ENCODE data around the gene PTGDR2.

PTGDR2 gene

DNA sequence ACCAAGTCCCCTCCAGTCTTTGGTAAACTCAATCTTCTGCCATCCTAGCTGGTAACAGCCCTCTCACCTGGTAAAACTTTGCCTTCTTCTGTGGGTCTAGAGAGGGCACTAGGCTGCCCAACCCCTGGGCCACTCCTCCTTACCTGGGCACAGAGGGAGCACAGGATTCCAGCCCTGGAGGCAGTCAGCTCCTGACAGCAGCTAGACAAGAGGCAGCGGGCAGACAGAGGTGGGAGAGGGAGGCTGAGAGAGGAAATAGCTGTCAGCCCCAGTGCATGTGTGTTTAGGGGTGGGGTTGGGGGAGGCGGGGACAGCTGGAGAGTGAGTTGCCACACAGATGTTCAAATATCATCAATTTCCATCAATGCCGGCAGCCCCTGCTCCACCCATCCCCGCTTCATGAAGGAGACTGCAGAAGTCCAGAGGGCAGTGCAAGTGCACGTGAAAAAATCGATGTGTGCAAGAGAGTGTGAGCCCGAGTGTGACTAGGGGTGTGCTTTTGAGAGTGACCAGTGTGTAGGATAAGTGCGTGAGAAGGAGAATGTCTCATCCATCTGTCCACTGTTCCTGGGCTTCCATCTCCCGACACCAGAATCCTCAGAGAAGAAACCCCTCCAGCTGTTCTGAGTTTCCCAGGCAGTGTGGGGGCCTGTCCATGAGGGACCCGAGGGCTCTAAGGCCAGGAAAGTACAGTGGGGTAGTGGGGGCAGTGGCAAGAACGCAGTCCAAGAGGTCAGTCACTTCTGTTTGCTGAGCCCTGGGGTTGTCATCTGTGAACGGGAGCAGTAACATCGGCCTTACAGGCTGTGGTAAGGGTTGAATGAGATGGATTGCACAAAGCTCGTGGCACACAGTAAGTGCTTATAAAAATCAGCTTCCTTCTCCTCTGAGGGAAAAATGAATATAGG lies at the start of gene PTGDR2:
Gene PTGDR2 (minus strand): TSS at position 225 of the 908 bp plus-strand sequence. CDS start 2,228 bp downstream, outside the sequence.
- DNase-seq (ENCODE audit: low read depth) = no peak

DNA sequence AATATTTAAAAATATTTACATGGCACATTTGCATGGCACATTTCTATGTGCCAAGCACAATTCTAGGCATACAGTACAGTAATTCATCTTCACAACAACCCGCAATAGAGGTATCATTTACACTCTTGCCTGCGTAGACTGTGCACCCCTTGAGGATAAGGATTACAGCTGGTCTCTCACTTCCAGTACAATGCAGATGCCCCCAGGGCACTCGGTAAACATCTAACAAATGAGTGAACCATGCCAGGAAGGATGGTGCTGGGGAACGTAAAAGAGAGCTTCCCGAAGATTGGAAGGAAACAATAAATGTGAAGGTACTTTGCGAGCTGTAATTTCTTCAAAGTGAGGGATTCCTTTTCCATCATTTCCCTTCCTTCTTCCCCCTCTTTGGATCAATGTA lies 49.3 kb upstream of the PTGDR2 start:
- no peak for DNase-seq (ENCODE audit: low read depth)

DNA sequence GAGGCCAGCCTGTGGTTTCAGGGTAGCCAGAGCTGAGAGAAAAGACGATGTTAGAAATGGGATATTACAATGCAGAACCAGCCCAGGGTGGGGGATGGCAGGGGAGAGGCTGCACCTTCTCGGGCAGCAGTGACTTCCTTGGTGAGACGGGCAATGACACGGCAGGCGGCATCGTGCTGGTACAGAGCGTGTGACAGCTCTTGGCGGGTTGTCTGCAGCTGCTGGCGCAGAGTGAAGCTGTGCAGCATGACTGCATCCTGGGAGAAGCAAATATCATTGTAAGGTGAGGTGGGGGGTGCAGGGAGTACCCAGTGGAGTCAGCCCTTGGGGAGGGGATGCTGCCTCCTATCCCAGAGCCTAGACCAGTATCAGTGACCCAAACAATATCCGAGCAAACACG lies 46.9 kb upstream of the PTGDR2 start:
- DNase-seq (ENCODE audit: low read depth) = no peak

DNA sequence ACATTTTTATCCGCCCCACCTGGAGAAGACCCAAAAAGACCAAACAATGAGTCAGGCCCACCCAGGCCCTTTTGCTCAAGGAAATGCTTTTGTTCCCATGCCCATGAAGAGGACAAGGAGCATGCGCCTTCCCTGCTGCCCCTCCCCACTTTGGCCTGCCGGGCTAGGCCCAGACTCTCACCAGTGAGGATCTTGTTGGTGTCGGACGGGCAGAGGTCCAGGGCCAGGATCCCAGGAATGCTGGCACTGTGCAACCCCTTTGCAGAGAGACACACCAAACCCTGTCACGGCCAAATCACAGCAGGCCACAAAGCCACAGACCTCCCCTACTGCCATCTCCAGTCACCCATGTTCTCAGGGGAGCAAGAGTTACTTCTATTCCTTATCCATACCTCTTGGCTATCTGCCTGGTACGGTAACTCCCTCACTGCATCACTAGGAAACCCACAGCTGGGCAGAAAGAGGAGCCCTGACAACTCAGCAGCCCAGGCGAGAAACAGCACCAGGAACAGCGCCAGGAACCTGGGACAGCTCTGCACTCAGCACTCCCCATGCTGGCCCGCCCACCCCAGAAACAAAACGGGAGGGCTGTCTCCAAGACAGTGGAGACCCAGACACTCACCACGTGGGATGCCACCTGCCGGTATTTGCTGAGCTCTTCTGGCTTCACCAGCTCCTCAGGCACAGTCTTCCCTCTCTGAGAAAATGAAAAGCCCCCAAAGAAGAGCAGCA lies 45.1 kb upstream of the PTGDR2 start:
- no peak for DNase-seq (ENCODE audit: low read depth)

DNA sequence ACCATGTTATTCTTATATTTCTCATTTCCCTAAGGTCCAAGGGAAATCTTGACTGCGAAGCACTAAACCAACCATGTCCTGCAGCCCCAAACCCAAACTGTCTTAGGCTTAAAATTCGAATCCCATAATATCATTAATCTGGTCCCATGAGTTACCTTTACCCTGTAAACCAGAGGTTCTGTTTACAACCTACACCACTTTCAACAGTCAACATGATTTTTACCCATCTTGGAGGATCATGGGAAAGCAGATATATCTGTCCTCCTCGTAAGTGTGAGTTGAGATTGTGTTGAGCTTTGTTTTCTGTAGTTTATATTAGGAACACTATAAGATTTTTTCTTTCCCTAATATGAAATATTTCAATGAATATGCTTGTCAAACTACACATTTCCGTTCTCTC lies 44.2 kb upstream of the PTGDR2 start:
- no peak for DNase-seq (ENCODE audit: low read depth)

DNA sequence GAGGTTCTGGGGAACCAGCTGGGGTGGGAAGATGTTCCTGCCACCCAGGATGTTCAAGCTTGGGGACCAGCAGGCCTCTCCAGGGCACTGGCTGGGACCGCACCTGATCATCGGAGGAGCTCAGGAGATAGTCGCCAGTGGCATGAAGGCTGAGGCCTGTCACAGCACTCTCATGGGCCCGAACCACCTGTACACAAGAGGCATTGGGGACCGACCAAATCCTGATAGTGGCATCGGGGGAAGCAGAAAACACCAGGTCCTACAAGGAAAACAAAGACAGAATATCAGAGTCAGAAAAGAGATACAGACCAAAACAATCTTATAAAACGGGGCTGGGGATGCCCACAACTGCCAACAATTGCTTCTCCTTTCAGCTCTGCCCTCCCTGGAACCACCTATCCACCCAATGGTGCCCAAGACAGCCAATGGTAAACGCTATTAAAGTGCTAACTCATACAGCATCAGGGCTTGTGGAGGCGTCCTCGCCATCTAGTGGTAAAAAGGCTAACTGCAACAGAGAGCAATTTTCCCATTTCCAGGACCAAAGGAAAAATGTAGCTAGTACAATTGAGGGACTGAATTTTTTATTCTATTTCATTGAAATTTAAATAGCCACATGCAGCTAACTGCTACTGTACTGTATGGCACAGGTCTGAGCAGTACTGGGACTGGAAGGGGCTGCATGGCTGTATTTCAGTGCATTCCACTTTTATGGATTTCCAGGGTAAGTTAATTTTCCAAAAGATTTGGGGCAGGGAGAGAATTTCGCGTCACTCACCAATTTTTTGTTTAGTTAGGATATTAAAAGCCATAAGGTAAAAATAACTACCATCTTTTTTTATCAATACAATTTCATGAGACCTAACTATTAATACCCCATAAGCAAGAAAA lies 43.5 kb upstream of the PTGDR2 start:
- no peak for DNase-seq (ENCODE audit: low read depth)

DNA sequence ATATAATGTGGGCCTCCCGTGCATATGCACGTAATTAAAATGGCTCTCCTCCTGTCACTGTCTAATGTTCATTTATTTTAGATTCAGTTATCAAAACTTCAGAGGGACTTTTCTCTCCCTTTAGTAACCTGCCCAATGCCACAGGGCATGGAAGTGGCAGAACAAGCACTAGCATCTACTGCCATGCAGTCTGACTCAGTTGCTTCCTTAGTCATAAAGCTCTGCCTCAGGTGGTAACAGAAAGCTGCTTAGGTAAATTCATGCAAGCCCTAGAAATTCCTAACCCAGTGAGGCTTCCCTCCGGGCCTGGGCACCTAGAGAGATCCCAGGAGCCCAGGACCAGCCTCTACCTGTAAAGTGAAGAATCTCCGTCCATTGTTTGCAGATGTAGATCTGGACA lies 41.7 kb upstream of the PTGDR2 start:
- no peak for DNase-seq (ENCODE audit: low read depth)

DNA sequence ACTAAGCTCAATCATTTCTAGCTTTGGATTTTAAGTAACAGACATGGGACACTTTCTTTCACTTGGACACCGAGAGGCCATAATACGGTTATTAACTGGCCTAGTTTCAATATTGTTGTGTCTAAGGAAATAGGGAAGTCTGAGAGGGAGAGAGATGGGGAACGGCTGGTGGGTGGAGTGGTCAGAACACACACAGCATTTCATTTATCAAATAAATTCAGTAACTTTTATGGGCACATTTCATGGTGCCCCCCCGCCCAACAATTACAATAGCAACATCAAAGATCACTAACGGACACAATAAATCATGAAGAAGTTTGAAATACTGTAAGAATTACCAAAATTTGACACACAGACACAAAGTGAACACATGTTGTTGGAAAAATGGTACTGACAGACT lies 39.9 kb upstream of the PTGDR2 start:
- no peak for DNase-seq (ENCODE audit: low read depth)

DNA sequence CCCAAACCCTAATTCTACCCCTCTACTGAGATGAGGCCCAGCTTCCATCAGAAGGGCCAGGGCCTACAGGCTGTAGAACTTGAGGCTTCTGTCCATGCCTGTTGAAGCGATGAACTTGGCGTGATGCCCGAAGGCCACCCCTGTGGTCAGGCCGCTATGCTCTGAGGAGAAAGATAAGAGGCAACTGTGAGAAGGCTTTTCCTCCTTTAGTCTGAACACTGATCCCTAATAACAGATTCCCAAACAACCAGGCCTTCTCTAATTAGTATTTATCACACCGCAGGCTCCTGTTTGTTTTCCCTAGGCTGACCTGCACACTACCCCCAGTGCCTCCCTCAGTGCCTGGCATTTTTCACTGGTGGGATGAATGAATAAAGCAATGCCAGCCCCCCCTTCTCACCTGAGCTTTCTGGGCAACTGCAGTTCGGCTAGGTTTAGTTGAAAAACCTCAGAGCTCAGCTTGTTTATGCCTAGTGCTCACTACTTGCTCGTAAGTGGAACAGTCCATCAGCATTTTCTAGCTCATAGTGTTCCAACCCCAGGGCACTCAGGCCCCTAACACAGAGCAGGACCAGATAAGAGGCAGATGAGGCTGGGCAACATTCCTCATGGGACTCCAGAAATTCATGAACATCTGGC lies 35.5 kb upstream of the PTGDR2 start:
- DNase-seq (ENCODE audit: low read depth) = no peak

DNA sequence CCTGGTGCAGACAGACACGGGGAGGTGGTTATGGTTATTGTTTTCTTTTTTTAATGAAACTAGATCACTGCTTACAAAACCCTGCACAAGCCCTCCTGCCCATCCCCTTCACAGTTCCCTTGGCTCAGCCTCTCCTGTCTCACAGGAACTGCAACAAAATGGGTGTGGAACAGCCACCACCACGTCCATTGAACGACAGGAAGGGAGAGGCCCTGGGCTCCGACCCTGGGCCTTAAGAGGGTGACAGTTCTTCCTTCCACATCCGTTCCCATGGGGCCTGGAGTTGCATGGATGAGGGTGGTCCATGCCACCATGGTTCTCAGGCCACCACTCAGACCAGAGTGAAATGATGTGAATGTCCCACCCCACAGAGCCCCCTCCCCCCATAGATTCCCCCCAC lies 34.9 kb upstream of the PTGDR2 start:
- no peak for DNase-seq (ENCODE audit: low read depth)

DNA sequence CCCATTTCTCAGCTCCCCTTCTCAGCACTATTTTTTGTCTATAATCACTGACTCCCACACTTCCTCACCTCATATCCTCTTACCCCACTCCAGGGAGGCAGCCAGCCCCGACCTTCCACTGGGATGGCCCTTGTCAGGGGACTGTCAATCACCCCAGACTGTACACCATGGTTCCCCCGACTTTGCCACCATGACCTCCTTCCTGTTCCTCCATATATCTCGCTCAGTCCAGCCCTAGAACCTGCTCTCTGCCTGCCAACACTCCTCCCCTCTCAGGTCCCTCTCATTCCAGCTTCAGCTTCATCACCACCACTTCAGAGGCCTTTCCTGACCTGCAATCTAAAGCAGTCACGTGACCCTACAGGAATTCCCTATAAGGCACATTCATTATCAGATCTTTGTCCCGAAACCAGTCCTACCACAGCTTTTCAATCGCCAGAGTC lies 34.1 kb upstream of the PTGDR2 start:
- no peak for DNase-seq (ENCODE audit: low read depth)

DNA sequence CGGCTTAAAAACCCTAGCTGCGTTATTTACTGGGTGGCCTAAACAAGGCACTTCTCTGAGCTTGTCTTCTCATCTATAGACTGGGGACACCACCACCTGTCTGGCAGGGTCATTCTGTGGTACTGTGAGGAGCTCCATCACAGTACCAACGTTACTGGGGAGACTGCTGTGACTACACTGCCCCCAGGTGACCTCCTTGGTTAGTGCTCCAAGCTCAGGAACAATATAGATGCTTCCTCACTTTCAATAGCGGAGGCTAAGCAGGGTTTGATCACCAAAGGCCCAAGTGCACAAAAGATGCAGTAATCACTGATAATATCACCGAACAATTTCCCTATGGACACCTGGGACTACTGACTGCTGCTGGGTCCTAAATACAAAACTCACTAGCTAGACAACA lies 31.8 kb upstream of the PTGDR2 start:
- no peak for DNase-seq (ENCODE audit: low read depth)

DNA sequence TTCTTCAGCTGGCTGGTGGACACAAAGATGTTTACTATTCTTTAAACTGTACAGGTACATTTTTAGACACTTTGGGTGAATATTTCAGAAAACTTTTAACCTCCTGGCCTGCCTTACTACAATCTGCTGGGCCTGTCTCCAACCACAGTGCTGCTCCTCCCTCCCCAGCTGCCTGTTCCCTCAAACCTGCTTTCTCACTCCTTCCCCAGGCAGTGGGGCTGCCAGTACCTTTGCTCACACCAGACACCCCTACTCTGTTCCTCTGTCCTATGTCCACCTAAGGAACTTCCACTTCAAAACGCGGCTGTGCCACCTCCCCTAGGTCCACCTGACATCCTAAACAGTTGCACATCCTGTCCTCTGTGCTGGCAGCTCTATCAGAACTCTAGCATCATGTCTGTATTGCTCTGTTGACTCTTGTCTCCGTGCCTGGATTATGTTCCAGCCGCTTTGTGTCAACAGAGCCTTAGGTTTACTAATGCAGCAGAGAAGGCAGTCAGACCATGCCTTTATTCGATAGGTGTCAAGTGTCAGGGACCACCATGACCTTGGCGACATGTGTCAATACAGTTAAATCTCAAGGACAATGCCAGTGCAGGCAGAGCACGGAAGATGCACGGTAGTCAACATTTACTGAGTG lies 25.0 kb upstream of the PTGDR2 start:
- no peak for DNase-seq (ENCODE audit: low read depth)

DNA sequence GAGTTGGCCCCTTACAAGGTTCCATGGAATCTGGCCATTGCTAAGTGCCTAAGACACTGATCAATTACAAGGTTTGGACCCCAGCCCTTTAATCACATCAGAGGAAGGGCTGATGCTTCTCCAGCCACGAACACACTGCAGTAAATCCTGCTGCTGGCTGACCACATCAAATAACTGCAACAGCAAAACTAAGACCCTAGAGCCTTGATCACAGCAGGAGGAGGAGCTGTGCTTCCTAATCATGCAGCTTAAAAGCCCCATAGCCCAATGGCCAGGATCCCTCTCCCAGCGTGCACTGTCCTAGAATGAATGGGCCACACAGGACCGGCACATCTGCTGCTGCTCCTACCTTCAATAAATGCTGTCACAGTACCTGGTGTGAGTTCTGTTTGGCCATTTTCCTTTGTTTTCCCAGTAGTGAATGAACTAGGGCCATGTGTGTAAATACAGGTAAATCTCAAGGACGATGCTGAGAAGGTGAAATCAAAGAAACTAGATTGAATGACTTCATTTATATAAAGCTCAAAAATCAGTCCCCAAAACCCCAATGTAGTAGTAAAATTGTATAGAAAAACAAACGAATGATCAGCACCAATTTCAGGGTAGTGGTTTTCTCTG lies 24.3 kb upstream of the PTGDR2 start:
- no peak for DNase-seq (ENCODE audit: low read depth)

DNA sequence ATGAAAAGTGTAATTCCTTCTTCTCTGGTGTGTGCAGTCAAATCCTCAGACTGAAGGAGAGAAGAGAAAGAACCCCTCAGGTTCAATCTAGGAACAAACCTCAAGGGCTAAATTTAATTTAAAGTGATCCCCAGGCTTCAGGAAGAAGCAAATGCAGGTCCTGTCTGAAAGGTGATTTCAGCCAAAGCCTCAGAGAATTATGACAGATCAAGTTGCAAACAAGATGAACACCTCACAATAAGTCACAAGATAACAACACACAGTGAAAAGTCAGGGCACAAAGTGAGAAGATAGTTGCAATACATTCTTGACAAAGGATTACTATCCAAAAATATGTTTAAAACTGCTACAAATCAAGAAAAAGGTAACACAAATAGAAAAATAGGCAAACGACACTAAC lies 23.4 kb upstream of the PTGDR2 start:
- DNase-seq (ENCODE audit: low read depth) = no peak

DNA sequence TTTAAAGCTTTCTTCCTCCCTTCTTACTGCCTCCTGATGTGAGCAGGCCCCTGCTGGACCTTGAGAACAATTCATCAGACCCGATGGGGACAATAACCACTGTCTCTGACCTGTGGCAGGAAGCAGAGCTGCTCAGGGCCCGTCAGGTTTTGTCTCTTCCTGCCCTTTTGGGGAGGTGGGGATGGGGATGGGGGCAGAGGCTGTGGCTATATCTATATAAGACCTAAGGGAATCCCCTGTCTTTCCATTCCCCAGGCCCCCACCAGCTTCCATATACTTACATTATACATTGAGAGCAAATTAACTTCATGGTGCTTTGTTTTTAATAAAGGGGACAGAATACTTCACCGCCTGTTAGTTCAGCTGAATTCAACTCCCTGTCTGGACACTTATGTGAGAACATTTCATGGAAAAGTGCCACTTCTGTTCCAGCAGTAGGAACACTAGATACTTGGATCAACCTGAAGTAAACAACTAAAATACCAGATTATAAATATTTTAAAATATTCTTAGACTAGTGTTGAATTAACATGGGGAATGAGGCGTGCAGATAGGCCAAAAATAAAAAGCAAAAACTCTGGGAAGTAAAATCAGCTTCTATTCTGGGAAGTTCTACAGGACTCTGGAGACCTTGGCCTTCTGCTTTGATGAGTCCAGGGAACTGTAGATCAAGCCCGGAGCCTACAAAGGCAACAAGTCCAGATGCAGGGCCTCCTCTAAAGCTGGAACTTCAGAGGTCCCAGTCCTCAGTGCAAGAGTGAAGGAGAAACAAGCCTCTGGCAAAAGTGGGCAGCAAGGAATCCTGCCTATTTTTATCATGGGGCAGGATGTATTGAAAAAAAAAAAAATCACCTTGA lies 22.7 kb upstream of the PTGDR2 start:
- DNase-seq (ENCODE audit: low read depth) = no peak

DNA sequence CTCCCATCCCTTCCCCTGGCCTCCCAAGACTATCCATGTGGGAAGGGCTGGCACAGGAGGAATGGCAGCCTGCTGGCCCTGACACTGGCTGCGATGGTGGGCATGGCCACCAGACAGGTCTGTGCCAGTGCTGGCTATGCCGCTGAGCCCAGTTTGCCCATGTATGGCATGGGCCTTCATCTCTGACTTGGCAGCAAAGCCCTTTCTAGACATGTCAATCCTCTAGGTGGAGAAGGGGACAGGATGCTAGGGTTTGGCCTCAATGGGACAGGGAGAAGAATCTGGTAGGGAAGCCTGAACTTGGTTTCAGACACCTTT lies 20.4 kb upstream of the PTGDR2 start:
- DNase-seq (ENCODE audit: low read depth) = no peak

DNA sequence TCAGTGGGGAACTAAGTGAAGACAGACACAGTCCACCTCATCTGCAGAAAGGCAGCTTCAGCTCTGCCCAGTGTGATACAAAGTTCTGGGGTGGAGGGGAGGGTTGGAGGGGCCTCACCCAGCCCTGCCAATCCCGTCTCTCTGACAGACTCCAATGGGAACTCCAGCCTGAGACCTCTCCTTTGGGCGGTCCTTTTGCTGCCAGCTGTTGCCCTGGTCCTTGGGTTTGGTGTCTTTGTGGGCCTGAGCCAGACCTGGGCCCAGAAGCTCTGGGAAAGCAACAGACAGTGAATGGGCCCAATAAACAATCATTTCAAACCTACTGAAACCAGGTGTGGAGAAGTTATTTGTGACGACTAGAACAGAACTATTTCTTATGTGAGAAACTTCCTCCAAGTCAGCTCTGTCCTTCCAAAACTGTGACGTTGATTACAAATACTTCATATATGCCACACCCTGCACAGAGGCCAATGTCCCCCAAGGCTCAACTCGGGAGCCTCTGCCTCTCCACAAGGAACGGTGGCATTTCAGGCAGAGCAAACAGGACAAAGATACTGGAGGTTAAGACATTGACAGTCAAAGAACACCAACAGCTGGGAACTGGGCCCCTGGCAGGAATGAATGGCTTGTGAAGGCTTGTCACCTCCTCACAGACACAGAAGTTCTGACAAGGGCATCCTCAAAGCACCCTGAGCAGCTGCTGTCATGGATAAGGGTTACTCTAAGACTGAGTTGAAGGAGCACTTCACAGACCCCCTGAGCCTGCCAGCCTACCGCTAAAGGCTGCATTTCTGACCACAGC lies 19.8 kb upstream of the PTGDR2 start:
- DNase-seq (ENCODE audit: low read depth) = no peak

Data from activated T-helper 9 cell treated with anti-CD3 and anti-CD28 coated beads, Interleukin-2, amount 50 U/mL, for 16 hours (primary cell).